ENCODE data around the gene TM7SF3.
A peak's percentile ranks its signal among the peaks of the same experiment; 100 is the strongest.
"Not testable (repeated sequence)": the region's sequence is repeated elsewhere in the genome, so short reads cannot be mapped to it uniquely, and the experiment has no call there.

TM7SF3 gene

GRCh38 chr12:27014085-27014858, at the start of gene TM7SF3:
TSS of gene TM7SF3 (minus strand) at chr12:27014384. CDS start at chr12:27014168, 216 bp downstream.
- peak; percentile 87 to 89 for DNase-seq (ENCODE audit: low read depth in 2 of 2)

GRCh38 chr12:27063250-27063851, 49.2 kb upstream of the TM7SF3 start:
- DNase-seq (ENCODE audit: low read depth in 2 of 2) = no peak

GRCh38 chr12:27061317-27061716, 47.1 kb upstream of the TM7SF3 start:
- DNase-seq (ENCODE audit: low read depth in 2 of 2) = no peak

GRCh38 chr12:27060740-27061139, 46.6 kb upstream of the TM7SF3 start:
- DNase-seq (ENCODE audit: low read depth in 2 of 2) = no peak

- DNase-seq (ENCODE audit: low read depth in 2 of 2) = no peak
Observed at GRCh38 chr12:27057543-27057942, 43.4 kb upstream of the TM7SF3 start.

- no peak for DNase-seq (ENCODE audit: low read depth in 2 of 2)
Observed at GRCh38 chr12:27055966-27056365, 41.8 kb upstream of the TM7SF3 start.

GRCh38 chr12:27052742-27053141, 38.6 kb upstream of the TM7SF3 start:
- DNase-seq (ENCODE audit: low read depth in 2 of 2) = no peak

GRCh38 chr12:27052176-27052575, 38.0 kb upstream of the TM7SF3 start:
- no peak for DNase-seq (ENCODE audit: low read depth in 2 of 2)

- DNase-seq (ENCODE audit: low read depth in 2 of 2) = no peak
Observed at GRCh38 chr12:27048822-27049752, 34.9 kb upstream of the TM7SF3 start.

GRCh38 chr12:27042018-27042417, 27.8 kb upstream of the TM7SF3 start:
- DNase-seq (ENCODE audit: low read depth in 2 of 2) = not testable (repeated sequence)

- DNase-seq (ENCODE audit: low read depth in 2 of 2) = not testable (repeated sequence)
Observed at GRCh38 chr12:27040637-27041036, 26.5 kb upstream of the TM7SF3 start.

GRCh38 chr12:27034607-27035293, 20.6 kb upstream of the TM7SF3 start:
- DNase-seq (ENCODE audit: low read depth in 2 of 2) = no peak

GRCh38 chr12:27032679-27033078, 18.5 kb upstream of the TM7SF3 start:
- no peak for DNase-seq (ENCODE audit: low read depth in 2 of 2)

- DNase-seq (ENCODE audit: low read depth in 2 of 2) = no peak
Observed at GRCh38 chr12:27031531-27031930, 17.3 kb upstream of the TM7SF3 start.

GRCh38 chr12:27026257-27026656, 12.1 kb upstream of the TM7SF3 start:
- no peak for DNase-seq (ENCODE audit: low read depth in 2 of 2)

GRCh38 chr12:27025116-27025515, 10.9 kb upstream of the TM7SF3 start:
- DNase-seq (ENCODE audit: low read depth in 2 of 2) = no peak

- DNase-seq (ENCODE audit: low read depth in 2 of 2) = no peak
Observed at GRCh38 chr12:27024291-27024690, 10.1 kb upstream of the TM7SF3 start.

- DNase-seq (ENCODE audit: low read depth in 2 of 2) = no peak
Observed at GRCh38 chr12:27020761-27021160, 6.6 kb upstream of the TM7SF3 start.

- no peak for DNase-seq (ENCODE audit: low read depth in 2 of 2)
Observed at GRCh38 chr12:27018037-27018436, 3.9 kb upstream of the TM7SF3 start.

GRCh38 chr12:27017163-27017823, 3.1 kb upstream of the TM7SF3 start:
- not testable (repeated sequence) for DNase-seq (ENCODE audit: low read depth in 2 of 2)

GRCh38 chr12:27015730-27016076, 1.5 kb upstream of the TM7SF3 start:
- DNase-seq (ENCODE audit: low read depth in 2 of 2) = no peak

Data from activated CD8-positive, alpha-beta memory T cell treated with anti-CD3 and anti-CD28 coated beads for 4 hours (primary cell).